Activated CD8-positive, alpha-beta memory T cell treated with anti-CD3 and anti-CD28 coated beads, Interleukin-2, amount 10 ng/mL, durations not matched to agents 7 days and 5 days (primary cell): ENCODE results near the gene FAM20B. TPM values are rescaled to one million over a fixed set of nuclear protein-coding genes. Genes with fewer than 3 reads are reported as not detected.
"Not testable (repeated sequence)": the region's sequence is repeated elsewhere in the genome, so short reads cannot be mapped to it uniquely, and the experiment has no call there.

Source experiments
- ATAC-seq: fragments of 150-1000 bp; cut with Tn5 transposase; one replicate; pipeline ENCODE4 v1.10.0; 2021; ENCODE audit warnings: moderate library complexity
- CTCF ChIA-PET: fragments of 350-600 bp; sonication (Branson Sonifier 250); formaldehyde crosslinking; loops from one replicate; lab custom pipeline; 2021; ENCODE audit warnings: antibody characterized with exemption; lab: Charles Lee
- DNase-seq: peaks from one replicate; pipeline ENCODE4 v3.0.0-alpha.2; 2020
- H3K27ac Mint-ChIP-seq: one replicate; pipeline ENCODE4 v1.8.0; 2021; ENCODE audit warnings: mild to moderate bottlenecking, mixed read lengths
- H3K27me3 Mint-ChIP-seq: one replicate; pipeline ENCODE4 v1.8.0; 2021; ENCODE audit warnings: mixed read lengths
- H3K36me3 Mint-ChIP-seq: one replicate; pipeline ENCODE4 v1.8.0; 2021; ENCODE audit warnings: mild to moderate bottlenecking, mixed read lengths
- H3K4me1 Mint-ChIP-seq: one replicate; pipeline ENCODE4 v1.8.0; 2021; ENCODE audit warnings: mixed read lengths
- H3K4me3 Mint-ChIP-seq: one replicate; pipeline ENCODE4 v1.8.0; 2021; ENCODE audit warnings: mild to moderate bottlenecking, moderate library complexity, mixed read lengths
- H3K9me3 Mint-ChIP-seq: one replicate; pipeline ENCODE4 v1.8.0; 2022; ENCODE audit warnings: low read depth, mixed read lengths
- total RNA-seq, 2 experiments: library from RNA; stranded (reverse); gene quantifications; one replicate each; pipeline ENCODE4 v1.2.3, GENCODE V29; 2021

The FAM20B gene
- total RNA-seq, 2 experiments from 2014 or later = 23.8 to 30.7 TPM

- Mint-ChIP-seq H3K27me3 (no peaks in the 10 kb centered on the region), H3K4me1 (peaks cover 69% of the 10 kb centered on the region), H3K27ac (no peak overlapping the region), H3K9me3 (no peaks in the 10 kb centered on the region), H3K36me3 (peaks cover 3% of the 10 kb centered on the region), H3K4me3 (no peak overlapping the region)
- CTCF ChIA-PET = interaction anchor here (1.1 kb wide), 1 partner anchor 27 kb away, joined by 4 read pairs; no protein-coding TSS in a partner anchor
- no peak for ATAC-seq
- DNase-seq = no peak
These were observed 4.4 kb downstream of the FAM20B start for GRCh38 chr1:179030130-179030529.

- H3K27ac Mint-ChIP-seq = no peak overlapping the region
- DNase-seq (no peak), ATAC-seq (no peak)
- peaks cover 3% of the 10 kb centered on the region for H3K36me3 Mint-ChIP-seq
- H3K4me1 Mint-ChIP-seq = peaks cover 72% of the 10 kb centered on the region
- H3K27me3 Mint-ChIP-seq = no peaks in the 10 kb centered on the region
- CTCF ChIA-PET = no interaction called here
- H3K9me3 Mint-ChIP-seq = no peaks in the 10 kb centered on the region
- H3K4me3 Mint-ChIP-seq = no peak overlapping the region
These were observed 5.0 kb downstream of the FAM20B start for GRCh38 chr1:179030683-179031082.

GRCh38 chr1:179031284-179031683, 5.6 kb downstream of the FAM20B start:
- H3K27me3 Mint-ChIP-seq = no peaks in the 10 kb centered on the region
- no peaks in the 10 kb centered on the region for H3K9me3 Mint-ChIP-seq
- H3K27ac Mint-ChIP-seq = no peak overlapping the region
- ATAC-seq (no peak), DNase-seq (no peak)
- H3K4me1 Mint-ChIP-seq = peaks cover 76% of the 10 kb centered on the region
- H3K4me3 Mint-ChIP-seq = no peak overlapping the region
- CTCF ChIA-PET = no interaction called here
- H3K36me3 Mint-ChIP-seq = peaks cover 3% of the 10 kb centered on the region

GRCh38 chr1:179031855-179032513, 6.3 kb downstream of the FAM20B start:
- CTCF ChIA-PET = no interaction called here
- no peaks in the 10 kb centered on the region for H3K27me3 Mint-ChIP-seq
- H3K27ac Mint-ChIP-seq = no peak overlapping the region
- DNase-seq = no peak
- H3K4me3 Mint-ChIP-seq = no peak overlapping the region
- H3K36me3 Mint-ChIP-seq = peaks cover 1% of the 10 kb centered on the region
- peaks cover 79% of the 10 kb centered on the region for H3K4me1 Mint-ChIP-seq
- no peak for ATAC-seq
- no peaks in the 10 kb centered on the region for H3K9me3 Mint-ChIP-seq

GRCh38 chr1:179034720-179035119, 9.0 kb downstream of the FAM20B start:
- CTCF ChIA-PET = interaction anchor here (1.0 kb wide), 1 partner anchor 86 kb away, joined by 3 read pairs; no protein-coding TSS in a partner anchor
- DNase-seq = no peak
- Mint-ChIP-seq H3K4me1 (peaks cover 80% of the 10 kb centered on the region), H3K9me3 (no peaks in the 10 kb centered on the region), H3K4me3 (no peak overlapping the region), H3K27ac (peak overlapping the region; percentile 66), H3K27me3 (no peaks in the 10 kb centered on the region), H3K36me3 (peaks cover 1% of the 10 kb centered on the region)
- ATAC-seq = peak; percentile 77

GRCh38 chr1:179036844-179037465, 11.3 kb downstream of the FAM20B start:
- Mint-ChIP-seq H3K4me3 (peak overlapping the region; percentile 5), H3K9me3 (no peaks in the 10 kb centered on the region), H3K4me1 (peaks cover 59% of the 10 kb centered on the region), H3K36me3 (peaks cover 3% of the 10 kb centered on the region), H3K27me3 (no peaks in the 10 kb centered on the region), H3K27ac (peak overlapping the region; percentile 12)
- peak; percentile 68 for DNase-seq
- CTCF ChIA-PET = interaction anchor here (1.3 kb wide), 1 partner anchor 495 kb away, joined by 3 read pairs; no protein-coding TSS in a partner anchor
- peak; percentile 78 for ATAC-seq

GRCh38 chr1:179038528-179039281, 13.0 kb downstream of the FAM20B start:
- peak overlapping the region; percentile 52 for H3K27ac Mint-ChIP-seq
- H3K27me3 Mint-ChIP-seq = no peaks in the 10 kb centered on the region
- no peak for ATAC-seq
- CTCF ChIA-PET = no interaction called here
- H3K9me3 Mint-ChIP-seq = no peaks in the 10 kb centered on the region
- H3K36me3 Mint-ChIP-seq = peaks cover 3% of the 10 kb centered on the region
- no peak overlapping the region for H3K4me3 Mint-ChIP-seq
- peaks cover 53% of the 10 kb centered on the region for H3K4me1 Mint-ChIP-seq
- DNase-seq = no peak

GRCh38 chr1:179039502-179040174, 13.9 kb downstream of the FAM20B start:
- ATAC-seq = not testable (repeated sequence)
- peaks cover 45% of the 10 kb centered on the region for H3K4me1 Mint-ChIP-seq

GRCh38 chr1:179040175-179040551, 14.5 kb downstream of the FAM20B start:
- ATAC-seq, H3K27ac Mint-ChIP-seq, H3K4me3 Mint-ChIP-seq, H3K36me3 Mint-ChIP-seq, H3K9me3 Mint-ChIP-seq, CTCF ChIA-PET, H3K27me3 Mint-ChIP-seq, DNase-seq: not testable (repeated sequence)
- H3K4me1 Mint-ChIP-seq = peaks cover 39% of the 10 kb centered on the region

More at GRCh38 chr1:179039502-179040174, 13.9 kb downstream of the FAM20B start:
- H3K4me3 Mint-ChIP-seq, CTCF ChIA-PET, H3K27ac Mint-ChIP-seq, H3K36me3 Mint-ChIP-seq, H3K27me3 Mint-ChIP-seq, DNase-seq, H3K9me3 Mint-ChIP-seq: not testable (repeated sequence)

GRCh38 chr1:179042087-179042486, 16.4 kb downstream of the FAM20B start:
- Mint-ChIP-seq H3K27ac (no peak overlapping the region), H3K9me3 (no peaks in the 10 kb centered on the region), H3K4me1 (peaks cover 22% of the 10 kb centered on the region), H3K36me3 (peaks cover 8% of the 10 kb centered on the region), H3K4me3 (no peak overlapping the region), H3K27me3 (no peaks in the 10 kb centered on the region)
- CTCF ChIA-PET = interaction anchor here (1.4 kb wide), 1 partner anchor 39 kb away, joined by 4 read pairs; no protein-coding TSS in a partner anchor
- DNase-seq = no peak
- ATAC-seq = no peak

GRCh38 chr1:179042700-179043099, 17.0 kb downstream of the FAM20B start:
- Mint-ChIP-seq H3K4me1 (peaks cover 17% of the 10 kb centered on the region), H3K27me3 (no peaks in the 10 kb centered on the region), H3K4me3 (no peak overlapping the region), H3K9me3 (no peaks in the 10 kb centered on the region), H3K27ac (no peak overlapping the region), H3K36me3 (peaks cover 8% of the 10 kb centered on the region)
- CTCF ChIA-PET = interaction anchor here (1.4 kb wide), 1 partner anchor 40 kb away, joined by 4 read pairs; no protein-coding TSS in a partner anchor
- no peak for ATAC-seq
- no peak for DNase-seq

- no peak for ATAC-seq
- Mint-ChIP-seq H3K9me3 (no peaks in the 10 kb centered on the region), H3K4me1 (peaks cover 20% of the 10 kb centered on the region)
These were observed 17.6 kb downstream of the FAM20B start for GRCh38 chr1:179043266-179043665.

GRCh38 chr1:179043907-179044306, 18.2 kb downstream of the FAM20B start:
- Mint-ChIP-seq H3K36me3 (peaks cover 9% of the 10 kb centered on the region), H3K4me3 (no peak overlapping the region), H3K4me1 (peaks cover 14% of the 10 kb centered on the region), H3K9me3 (no peaks in the 10 kb centered on the region), H3K27ac (no peak overlapping the region), H3K27me3 (no peaks in the 10 kb centered on the region)
- ATAC-seq (no peak), DNase-seq (no peak)
- CTCF ChIA-PET = interaction anchor here (0.9 to 1.1 kb wide), 2 partner anchors 11 to 36 kb away, joined by 3 to 4 read pairs; no protein-coding TSS in a partner anchor

More at GRCh38 chr1:179043266-179043665, 17.6 kb downstream of the FAM20B start:
- no peak overlapping the region for H3K27ac Mint-ChIP-seq
- DNase-seq = no peak
- CTCF ChIA-PET = interaction anchor here (0.5 to 1.1 kb wide), 3 partner anchors 11 to 206 kb away, joined by 3 to 4 read pairs (median 3); no protein-coding TSS in a partner anchor
- no peaks in the 10 kb centered on the region for H3K27me3 Mint-ChIP-seq
- H3K36me3 Mint-ChIP-seq = peaks cover 9% of the 10 kb centered on the region
- no peak overlapping the region for H3K4me3 Mint-ChIP-seq
